Measurements from ENCODE around the gene GJB2.

Gene GJB2

GRCh38 chr13:20195801-20196200 is 3.1 kb upstream of the GJB2 start:
- DNase-seq (ENCODE audit: extremely low spot score): no peak
- TF ChIP-seq, protein P1, sequence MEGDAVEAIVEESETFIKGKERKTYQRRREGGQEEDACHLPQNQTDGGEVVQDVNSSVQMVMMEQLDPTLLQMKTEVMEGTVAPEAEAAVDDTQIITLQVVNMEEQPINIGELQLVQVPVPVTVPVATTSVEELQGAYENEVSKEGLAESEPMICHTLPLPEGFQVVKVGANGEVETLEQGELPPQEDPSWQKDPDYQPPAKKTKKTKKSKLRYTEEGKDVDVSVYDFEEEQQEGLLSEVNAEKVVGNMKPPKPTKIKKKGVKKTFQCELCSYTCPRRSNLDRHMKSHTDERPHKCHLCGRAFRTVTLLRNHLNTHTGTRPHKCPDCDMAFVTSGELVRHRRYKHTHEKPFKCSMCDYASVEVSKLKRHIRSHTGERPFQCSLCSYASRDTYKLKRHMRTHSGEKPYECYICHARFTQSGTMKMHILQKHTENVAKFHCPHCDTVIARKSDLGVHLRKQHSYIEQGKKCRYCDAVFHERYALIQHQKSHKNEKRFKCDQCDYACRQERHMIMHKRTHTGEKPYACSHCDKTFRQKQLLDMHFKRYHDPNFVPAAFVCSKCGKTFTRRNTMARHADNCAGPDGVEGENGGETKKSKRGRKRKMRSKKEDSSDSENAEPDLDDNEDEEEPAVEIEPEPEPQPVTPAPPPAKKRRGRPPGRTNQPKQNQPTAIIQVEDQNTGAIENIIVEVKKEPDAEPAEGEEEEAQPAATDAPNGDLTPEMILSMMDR (IDR thresholded peaks at IDR 0.05; ENCODE audit: control extremely low read depth, extremely low read depth, low read depth, missing control alignments): no peak
- ChIA-PET CTCF (interaction anchor here (1.0 to 5.7 kb wide), 8 partner anchors 8 to 730 kb away, joined by 3 to 67 read pairs (median 6); no protein-coding TSS in a partner anchor), POLR2A (no interaction called here)

DNA sequence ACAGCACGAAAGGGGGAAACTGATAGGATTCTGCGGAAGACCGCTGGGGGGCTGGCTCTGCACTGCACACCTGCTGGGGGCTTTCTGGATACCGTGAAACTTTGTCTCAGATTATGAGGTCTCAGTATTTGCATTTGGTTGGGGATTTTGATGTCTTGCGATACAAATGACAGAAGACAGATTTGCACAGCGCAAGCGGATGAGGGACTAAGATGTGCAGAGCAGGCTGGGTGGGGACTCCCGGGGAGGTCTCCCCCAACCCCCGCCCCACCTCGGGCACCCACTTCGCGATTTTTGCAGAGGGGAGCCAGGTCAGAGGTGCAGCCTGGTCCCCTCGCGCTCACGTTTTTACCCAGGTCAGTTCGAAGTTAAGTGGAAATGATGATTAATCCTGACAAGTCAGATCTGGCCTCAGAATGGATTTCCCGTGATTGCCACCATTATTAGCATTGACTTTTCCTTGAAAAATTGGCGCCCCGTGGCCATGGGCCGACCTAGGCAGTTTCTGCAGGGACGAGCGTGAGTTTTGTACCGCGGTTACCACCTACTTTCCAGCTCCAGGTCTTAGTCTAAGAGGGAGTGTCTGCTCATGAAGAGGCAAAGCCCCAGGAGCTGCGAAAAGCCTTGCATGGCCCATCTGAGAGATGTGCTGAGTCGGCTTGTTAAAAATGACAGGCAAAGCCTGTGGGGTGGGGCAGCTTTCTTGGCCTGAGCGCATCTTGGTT is 1.3 kb upstream of the GJB2 start:
- no peak for DNase-seq (ENCODE audit: extremely low spot score)
- ChIA-PET POLR2A (no interaction called here), CTCF (interaction anchor here (1.6 to 5.7 kb wide), 3 partner anchors 7 to 731 kb away, joined by 4 to 67 read pairs (median 6); no protein-coding TSS in a partner anchor)
- TF ChIP-seq, protein P1 (IDR thresholded peaks at IDR 0.05; ENCODE audit: control extremely low read depth, extremely low read depth, low read depth, missing control alignments): no peak

DNA sequence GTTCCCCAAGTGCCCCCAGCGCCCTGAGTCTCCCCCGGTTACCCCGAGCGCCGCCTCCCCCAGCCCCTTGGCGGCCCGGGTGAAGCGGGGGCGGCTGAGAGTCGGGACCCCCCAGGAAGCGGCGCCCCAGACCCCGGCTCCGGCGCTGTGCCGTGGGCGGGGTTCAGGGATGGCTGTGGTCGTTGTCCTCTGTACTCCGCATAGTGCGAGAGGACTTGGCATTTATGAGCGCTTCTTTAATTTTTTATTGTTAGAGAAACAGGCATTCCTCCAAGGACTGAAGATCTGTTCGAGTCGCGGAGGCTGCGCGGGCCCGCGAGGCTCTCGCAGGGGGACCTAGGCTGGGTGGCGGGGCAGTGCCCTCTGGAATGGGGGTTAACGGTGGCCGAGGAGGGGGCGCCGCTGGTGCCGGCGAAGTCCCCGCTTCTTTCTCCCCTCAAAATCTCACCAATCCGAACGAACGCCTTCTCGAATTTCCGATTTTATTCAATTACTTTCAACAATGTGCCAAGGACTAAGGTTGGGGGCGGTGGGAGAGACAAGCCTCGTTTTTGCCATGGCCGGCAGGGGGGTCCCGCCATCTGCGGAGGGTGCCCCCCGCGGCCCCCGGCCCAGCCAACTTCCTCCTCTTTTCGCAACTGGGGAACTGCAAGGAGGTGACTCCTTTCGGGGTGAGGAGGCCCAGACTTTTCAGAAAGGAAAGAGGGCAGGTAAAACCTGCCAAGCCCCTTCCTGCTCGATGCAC is 596 bp upstream of the GJB2 start:
- TF ChIP-seq, protein P1 (IDR thresholded peaks at IDR 0.05; ENCODE audit: control extremely low read depth, extremely low read depth, low read depth, missing control alignments): no peak
- ChIA-PET CTCF (no interaction called here), POLR2A (no interaction called here)
- no peak for DNase-seq (ENCODE audit: extremely low spot score)

DNA sequence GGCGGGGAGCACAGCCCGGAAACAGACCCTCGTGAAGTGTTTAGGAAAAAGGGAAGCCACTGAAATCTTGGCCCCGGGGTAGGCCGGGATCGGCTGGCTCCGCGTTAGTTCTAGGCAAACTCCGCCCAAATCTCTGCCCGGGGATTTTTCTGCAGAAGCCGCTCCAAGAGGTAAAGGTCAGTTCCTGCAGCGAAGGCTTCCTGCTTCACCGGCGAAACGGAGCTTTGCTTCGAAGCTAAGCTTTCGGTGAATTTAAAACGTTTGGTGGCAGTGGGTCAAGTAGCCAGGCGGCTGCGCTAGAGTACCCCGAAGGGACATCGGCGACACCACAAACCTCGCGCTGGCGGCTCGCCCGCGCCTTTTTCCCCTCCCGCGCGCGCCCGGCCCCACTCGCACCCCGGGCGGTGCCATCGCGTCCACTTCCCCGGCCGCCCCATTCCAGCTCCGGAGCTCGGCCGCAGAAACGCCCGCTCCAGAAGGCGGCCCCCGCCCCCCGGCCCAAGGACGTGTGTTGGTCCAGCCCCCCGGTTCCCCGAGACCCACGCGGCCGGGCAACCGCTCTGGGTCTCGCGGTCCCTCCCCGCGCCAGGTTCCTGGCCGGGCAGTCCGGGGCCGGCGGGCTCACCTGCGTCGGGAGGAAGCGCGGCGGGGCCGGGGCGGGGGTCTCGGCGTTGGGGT is 441 bp downstream of the GJB2 start:
- POLR2A ChIA-PET: no interaction called here
- peak; percentile 39 for DNase-seq (ENCODE audit: extremely low spot score)
- CTCF ChIA-PET: interaction anchor here (1.9 kb wide), 1 partner anchor 10 kb away, joined by 8 read pairs; no protein-coding TSS in a partner anchor
- TF ChIP-seq, protein P1 (IDR thresholded peaks at IDR 0.05; ENCODE audit: control extremely low read depth, extremely low read depth, low read depth, missing control alignments): no peak

- ChIA-PET CTCF (interaction anchor here (0.9 to 1.9 kb wide), 3 partner anchors 9 to 302 kb away, joined by 3 to 8 read pairs (median 4); no protein-coding TSS in a partner anchor), POLR2A (no interaction called here)
- TF ChIP-seq, protein P1 (IDR thresholded peaks at IDR 0.05; ENCODE audit: control extremely low read depth, extremely low read depth, low read depth, missing control alignments): no peak
- DNase-seq (ENCODE audit: extremely low spot score): no peak
These were observed 1.2 kb downstream of the GJB2 start for GRCh38 chr13:20191311-20192157.
